ENCODE measurements around the gene TMEM116.
"Not testable (repeated sequence)": the region's sequence is repeated elsewhere in the genome, so short reads cannot be mapped to it uniquely, and the experiment has no call there.

The TMEM116 gene

GRCh38 chr12:111975161-111975931, 37.6 kb downstream of the TMEM116 start:
- DNase-seq: no peak

DNA sequence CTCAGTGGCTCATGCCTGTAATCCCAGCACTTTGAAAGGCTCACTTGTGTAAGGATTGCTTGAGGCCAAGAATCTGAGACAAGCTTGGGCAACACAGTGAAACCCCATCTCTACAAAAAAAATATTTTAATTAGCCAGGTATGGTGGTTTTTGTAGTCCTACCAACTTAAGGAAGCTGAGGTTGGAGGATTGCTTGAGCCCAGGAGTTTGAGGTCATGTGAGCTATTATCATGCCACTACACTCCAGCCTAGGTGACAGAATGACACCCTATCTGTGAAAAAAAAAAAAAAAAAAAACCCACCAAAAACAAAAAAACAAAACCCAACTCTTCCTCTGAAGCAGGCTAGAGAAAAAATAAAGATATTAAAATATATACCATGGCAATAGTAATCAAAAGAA, 41.2 kb downstream of the TMEM116 start:
- DNase-seq: no peak

DNA sequence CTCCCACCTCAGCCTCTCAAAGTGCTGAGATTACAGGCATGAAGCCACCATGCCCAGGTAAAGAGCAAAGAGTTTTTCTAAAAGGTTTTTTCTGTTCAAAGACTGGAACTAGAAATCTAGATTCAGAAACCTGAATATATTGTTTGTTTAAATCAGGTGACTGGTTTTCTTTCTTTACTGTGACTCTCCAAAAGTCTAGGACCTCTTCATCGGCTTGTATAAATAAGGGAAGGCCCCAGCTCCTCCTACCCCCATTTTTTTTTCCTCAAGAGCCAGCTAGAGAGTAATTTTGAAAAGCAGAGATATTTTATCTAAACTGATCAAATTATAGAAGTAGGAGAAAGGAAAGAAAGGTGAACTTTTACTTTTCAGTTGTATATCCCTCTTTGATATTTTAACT, 48.0 kb downstream of the TMEM116 start:
- DNase-seq: no peak

GRCh38 chr12:111959518-111959917, 53.4 kb downstream of the TMEM116 start:
- not testable (repeated sequence) for DNase-seq

GRCh38 chr12:111957224-111957623, 55.7 kb downstream of the TMEM116 start:
- DNase-seq: not testable (repeated sequence)

GRCh38 chr12:111954969-111955368, 58.0 kb downstream of the TMEM116 start:
- DNase-seq: no peak

GRCh38 chr12:111953455-111953854, 59.5 kb downstream of the TMEM116 start:
- no peak for DNase-seq

DNA sequence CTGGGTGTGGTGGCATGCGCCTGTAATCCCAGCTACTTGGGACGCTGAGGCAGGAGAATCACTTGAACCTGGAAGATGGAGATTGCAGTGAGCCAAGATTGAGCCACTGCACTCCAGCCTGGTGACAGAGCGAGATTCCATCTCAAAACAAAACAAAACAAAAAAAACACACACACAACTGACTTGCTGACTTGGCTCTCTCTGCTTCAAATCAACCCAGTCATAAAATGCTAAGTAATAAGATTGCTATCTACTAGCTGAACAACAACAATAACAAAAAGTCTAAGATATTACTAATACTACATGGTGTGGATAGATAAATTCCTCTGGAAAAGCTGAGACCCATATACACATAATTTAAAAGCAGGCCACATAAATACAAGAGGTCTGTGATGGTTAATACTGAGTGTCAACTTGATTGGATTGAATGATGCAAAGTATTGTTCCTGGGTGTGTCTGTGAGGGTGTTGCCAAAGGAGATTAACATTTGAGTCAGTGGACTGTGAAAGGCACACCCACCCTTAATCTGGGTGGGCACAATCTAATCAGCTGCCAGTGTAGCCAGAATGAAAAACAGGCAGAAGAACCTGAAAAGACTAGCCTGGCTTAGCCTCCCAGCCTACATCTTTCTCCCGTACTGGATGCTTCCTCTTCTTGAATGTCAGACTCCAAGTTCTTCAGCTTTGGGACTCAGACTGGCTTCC, 60.7 kb downstream of the TMEM116 start:
- not testable (repeated sequence) for DNase-seq

GRCh38 chr12:111950961-111951676, 61.8 kb downstream of the TMEM116 start:
- not testable (repeated sequence) for DNase-seq

- DNase-seq: no peak
These were observed 69.0 kb downstream of the TMEM116 start for GRCh38 chr12:111943929-111944328.

DNA sequence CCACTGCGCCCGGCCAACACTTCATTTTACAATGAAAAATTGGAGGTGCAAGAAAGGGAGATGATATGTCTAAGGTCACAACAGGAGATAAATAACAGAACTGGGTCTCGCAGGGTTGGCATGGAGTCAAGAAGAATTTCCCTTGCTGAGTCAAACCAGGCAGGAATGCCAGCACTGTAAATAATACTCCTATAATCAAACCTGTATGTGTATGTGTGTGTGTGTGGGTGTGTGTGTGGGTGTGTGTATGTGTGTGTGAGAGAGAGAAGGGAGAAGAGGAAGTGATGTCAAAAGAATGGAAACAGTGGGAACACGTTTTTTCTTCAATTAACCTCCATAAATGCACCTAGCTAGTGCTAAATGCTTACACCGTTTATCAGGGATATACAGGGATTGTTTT, 70.4 kb downstream of the TMEM116 start:
- no peak for DNase-seq

DNA sequence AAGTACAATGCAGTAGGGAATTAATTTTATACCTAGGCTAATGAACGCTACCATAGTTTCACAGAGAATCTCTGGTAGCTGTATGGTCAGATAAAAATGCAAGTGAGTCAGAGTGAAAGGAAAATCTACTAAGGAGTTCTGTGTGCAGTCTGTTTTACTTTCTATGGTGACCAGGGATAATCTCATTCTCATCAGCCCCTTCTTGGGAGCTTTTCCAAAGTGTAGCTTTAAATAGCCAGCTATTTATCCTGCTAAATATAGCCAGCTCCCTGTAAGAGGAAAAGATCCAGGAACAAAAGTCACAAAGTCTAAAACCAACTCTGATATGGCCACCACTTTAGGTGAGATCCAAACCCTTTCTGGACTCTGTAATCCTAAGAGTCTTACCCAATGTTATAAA, 75.5 kb downstream of the TMEM116 start:
- no peak for DNase-seq

GRCh38 chr12:111936869-111937268, 76.1 kb downstream of the TMEM116 start:
- DNase-seq: no peak

DNA sequence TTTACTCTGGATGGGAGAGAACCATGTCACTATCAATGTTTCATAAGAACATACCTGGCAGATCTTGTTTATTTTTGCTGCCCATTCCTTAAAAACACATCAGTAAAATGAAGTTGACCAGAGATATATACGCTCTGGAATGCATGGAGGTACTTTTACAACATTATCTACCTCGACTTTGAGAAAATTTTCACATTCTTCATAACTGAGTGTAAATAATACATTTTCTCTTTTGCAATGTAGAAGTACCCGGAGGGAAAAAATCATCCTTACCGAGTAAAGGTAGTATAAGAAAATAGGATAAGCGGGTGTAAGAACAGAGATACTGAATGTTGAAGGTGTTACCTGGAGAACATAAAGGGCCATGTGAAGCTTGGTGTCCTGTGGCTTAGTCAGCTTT, 80.7 kb downstream of the TMEM116 start:
- DNase-seq: no peak

- no peak for DNase-seq
These were observed 85.6 kb downstream of the TMEM116 start for GRCh38 chr12:111927346-111927745.

DNA sequence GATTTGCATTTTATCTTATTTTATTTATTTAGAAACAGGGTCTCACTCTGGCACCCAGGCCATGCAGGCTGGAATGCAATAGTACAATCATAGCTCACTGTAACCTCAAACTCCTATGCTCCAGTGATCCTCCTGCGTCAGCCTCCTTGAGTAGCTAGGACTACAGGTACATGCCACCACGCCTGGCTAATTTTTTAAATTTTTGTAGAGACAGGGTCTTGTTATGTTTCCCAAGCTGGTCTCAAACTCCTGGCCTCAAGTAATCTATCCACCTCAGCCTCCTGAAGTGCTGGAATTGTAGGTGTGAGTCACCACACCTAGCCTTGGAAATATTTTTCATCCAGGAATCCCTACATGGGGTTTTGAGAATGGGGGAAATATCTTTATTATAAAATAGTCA, 86.3 kb downstream of the TMEM116 start:
- no peak for DNase-seq

GRCh38 chr12:111925171-111925570, 87.8 kb downstream of the TMEM116 start:
- no peak for DNase-seq

DNA sequence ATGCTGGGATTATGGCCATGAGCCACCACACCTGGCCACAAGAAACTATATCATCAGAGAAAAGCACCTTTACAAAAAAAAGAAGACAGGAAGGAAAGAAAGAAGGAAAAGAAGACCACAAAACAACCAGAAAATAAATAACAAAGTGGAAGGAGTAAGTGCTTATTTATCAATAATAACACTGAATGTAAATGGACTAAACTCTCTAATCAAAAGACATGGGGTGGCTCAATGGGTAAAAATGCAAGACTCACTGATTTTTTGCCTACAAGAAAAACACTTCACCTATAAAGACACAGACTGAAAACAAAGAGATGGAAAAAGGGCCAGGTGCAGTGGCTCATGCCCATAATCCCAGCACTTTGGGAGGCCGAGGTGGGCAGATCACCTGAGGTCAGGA, 105.2 kb downstream of the TMEM116 start:
- DNase-seq: no peak

GRCh38 chr12:111905502-111905901, 107.5 kb downstream of the TMEM116 start:
- DNase-seq: no peak

GRCh38 chr12:111904446-111904975, 108.5 kb downstream of the TMEM116 start:
- no peak for DNase-seq

GRCh38 chr12:111901182-111901581, 111.8 kb downstream of the TMEM116 start:
- DNase-seq: no peak

- DNase-seq: no peak
These were observed 118.4 kb downstream of the TMEM116 start for GRCh38 chr12:111894556-111894955.

GRCh38 chr12:111893287-111893686, 119.7 kb downstream of the TMEM116 start:
- no peak for DNase-seq

Measured in KG1 (cell line).